Esophagus squamous epithelium (tissue), 5 donors: ENCODE measurements around the gene CFAP77. TPM values are rescaled to one million over a fixed set of nuclear protein-coding genes. Genes with fewer than 3 reads are reported as not detected.

Experiments
- DNase-seq: peaks from one replicate; lab custom pipeline; 2025; lab: John Stamatoyannopoulos, UW
- H3K27ac ChIP-seq, 4 donors: fragments of 200-600 bp; sonication (generic); one replicate each; pipeline ENCODE4 v1.5.1; 2016 to 2019; ENCODE audit warnings: mild to moderate bottlenecking in 1 of 4
- H3K27me3 ChIP-seq, 4 donors: fragments of 200-600 bp; sonication (generic); 1 replicate in 3 of 4; 2 replicates in 1 of 4; pipeline versions ENCODE4 v1.5.1 to v1.6.0; 2017 to 2021; ENCODE audit warnings: antibody characterized with exemption in 1 of 4
- H3K36me3 ChIP-seq, 3 donors: fragments of 200-600 bp; sonication (generic); one replicate each; pipeline ENCODE4 v1.5.1; 2016 to 2019
- H3K4me1 ChIP-seq, 3 donors: fragments of 200-600 bp; sonication (generic); one replicate each; pipeline ENCODE4 v1.5.1; 2017 to 2019
- H3K4me3 ChIP-seq, 4 donors: fragments of 200-600 bp; sonication (generic); 1 replicate in 3 of 4; 2 replicates in 1 of 4; pipeline ENCODE4 v1.5.1; 2016 to 2019; ENCODE audit warnings: mild to moderate bottlenecking in 2 of 4, moderate library complexity in 1 of 4
- H3K9me3 ChIP-seq, 3 donors: fragments of 200-600 bp; sonication (generic); one replicate each; pipeline ENCODE4 v1.5.1; 2016 to 2019
- POLR2A ChIP-seq, 4 donors: fragments of 450-650 bp; IDR thresholded peaks; one replicate each; pipeline ENCODE4 v1.6.1; 2017; ENCODE audit warnings: antibody characterized with exemption in 4 of 4, mild to moderate bottlenecking in 4 of 4, moderate library complexity in 3 of 4
- WGBS, 2 donors: methylation state at CpG; one replicate each; pipeline ENCODE4 v1.1.5; 2018; 5-methylcytosine and 5-hydroxymethylcytosine counted together
- intact Hi-C: fragments of 100-400 bp; cut with DNase I; formaldehyde crosslinking; loops from one replicate; pipeline ENCODE4 v1.15.0; 2022
- total RNA-seq, 4 donors: library from RNA; depleted of rRNA; stranded (reverse); fragments of >200 nt; gene quantifications; one replicate each; pipeline ENCODE4 v1.1.0, GENCODE V29; 2016
- TF ChIP-seq, protein P1 (sequence below), 6 experiments: fragments of 450-650 bp in 4 of 6; fragments of 200-600 bp in 2 of 6; sonication (generic) in 2 of 6; IDR thresholded peaks; one replicate each; pipeline ENCODE4 v1.5.1; 2016 to 2019; ENCODE audit warnings: antibody characterized with exemption in 6 of 6, mild to moderate bottlenecking in 4 of 6, moderate library complexity in 4 of 6
- donor health status: DM: yes; HTN: yes; CAD: no.

Gene CFAP77
- total RNA-seq, 4 donors from 2014 or later: not detected

DNA sequence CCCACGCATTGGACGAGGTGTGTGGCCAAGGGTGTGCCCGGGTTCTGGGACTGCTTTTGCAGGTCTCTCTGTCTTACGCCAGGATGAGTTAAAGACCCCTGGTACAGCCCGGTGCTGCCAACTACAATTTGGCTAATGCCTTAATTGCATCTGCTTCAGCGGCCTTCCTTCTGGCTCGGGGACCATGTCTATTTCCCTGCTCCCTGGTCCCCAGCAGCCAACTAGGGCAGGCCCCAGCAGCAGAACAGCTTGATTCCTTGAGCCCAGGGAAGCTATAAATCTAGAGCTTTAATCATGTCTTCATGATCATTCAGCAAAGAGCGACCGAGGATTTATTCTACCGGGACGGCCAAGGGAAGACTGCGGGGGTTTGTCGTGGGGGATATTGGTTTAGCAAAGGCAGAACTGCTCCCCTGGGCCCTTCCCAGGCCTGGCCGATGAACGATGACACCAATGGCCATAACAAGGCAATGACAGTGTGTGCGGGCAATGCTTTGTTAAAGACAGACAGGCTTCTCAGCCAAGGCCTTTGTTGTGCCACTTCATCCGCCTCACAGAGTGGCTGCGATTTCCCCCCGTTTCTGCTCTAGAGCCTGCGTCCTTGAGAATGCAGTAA is 51.4 kb downstream of the CFAP77 start:
- Histone ChIP-seq H3K36me3 (no peaks in the 10 kb centered on the region), H3K9me3 (no peaks in the 10 kb centered on the region), H3K4me3 (no peak overlapping the region), H3K27me3 (peaks cover 0 to 63% (median 0%) of the 10 kb centered on the region in 4 donors), H3K27ac (no peak overlapping the region), H3K4me1 (no peaks in the 10 kb centered on the region)
- no peak for DNase-seq
- TF ChIP-seq, protein P1, sequence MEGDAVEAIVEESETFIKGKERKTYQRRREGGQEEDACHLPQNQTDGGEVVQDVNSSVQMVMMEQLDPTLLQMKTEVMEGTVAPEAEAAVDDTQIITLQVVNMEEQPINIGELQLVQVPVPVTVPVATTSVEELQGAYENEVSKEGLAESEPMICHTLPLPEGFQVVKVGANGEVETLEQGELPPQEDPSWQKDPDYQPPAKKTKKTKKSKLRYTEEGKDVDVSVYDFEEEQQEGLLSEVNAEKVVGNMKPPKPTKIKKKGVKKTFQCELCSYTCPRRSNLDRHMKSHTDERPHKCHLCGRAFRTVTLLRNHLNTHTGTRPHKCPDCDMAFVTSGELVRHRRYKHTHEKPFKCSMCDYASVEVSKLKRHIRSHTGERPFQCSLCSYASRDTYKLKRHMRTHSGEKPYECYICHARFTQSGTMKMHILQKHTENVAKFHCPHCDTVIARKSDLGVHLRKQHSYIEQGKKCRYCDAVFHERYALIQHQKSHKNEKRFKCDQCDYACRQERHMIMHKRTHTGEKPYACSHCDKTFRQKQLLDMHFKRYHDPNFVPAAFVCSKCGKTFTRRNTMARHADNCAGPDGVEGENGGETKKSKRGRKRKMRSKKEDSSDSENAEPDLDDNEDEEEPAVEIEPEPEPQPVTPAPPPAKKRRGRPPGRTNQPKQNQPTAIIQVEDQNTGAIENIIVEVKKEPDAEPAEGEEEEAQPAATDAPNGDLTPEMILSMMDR (IDR thresholded peaks at IDR 0.05): no peak
- TF ChIP-seq POLR2A (IDR thresholded peaks at IDR 0.05): no peak
- WGBS, 2 donors: 74 to 89% methylated on average over 7 to 17 of the region's 20 CpGs
- intact Hi-C loops: no loop called here

DNA sequence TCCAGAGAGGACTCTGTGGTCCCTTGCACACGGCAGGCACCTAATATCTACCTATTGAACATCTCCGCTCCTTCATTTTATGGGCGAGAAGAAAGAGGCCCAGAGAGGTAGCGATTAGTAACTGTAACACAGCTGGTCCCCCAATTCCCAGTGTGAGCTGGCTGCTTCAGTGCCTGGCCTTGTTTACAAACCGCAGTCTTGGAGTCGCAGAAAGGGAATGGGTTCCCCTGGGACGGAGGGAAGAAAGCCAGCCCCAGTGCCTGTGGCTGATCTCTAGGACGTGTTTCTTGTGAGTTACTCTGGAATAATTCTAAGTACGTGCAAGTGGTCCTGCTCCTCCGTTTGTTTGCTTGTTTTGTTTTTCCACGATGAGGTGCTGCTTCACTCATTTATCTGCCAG is 52.0 kb downstream of the CFAP77 start:
- TF ChIP-seq, protein P1 (IDR thresholded peaks at IDR 0.05): no peak
- no peak for TF ChIP-seq POLR2A (IDR thresholded peaks at IDR 0.05)
- no peaks in the 10 kb centered on the region for H3K36me3 ChIP-seq
- intact Hi-C loops: no loop called here
- WGBS, 2 donors: 76 to 83% methylated on average over 10 to 11 of the region's 11 CpGs
- DNase-seq: no peak
- no peaks in the 10 kb centered on the region for H3K9me3 ChIP-seq
- no peak overlapping the region for H3K27ac ChIP-seq
- no peaks in the 10 kb centered on the region for H3K4me1 ChIP-seq
- peaks cover 0 to 63% (median 0%) of the 10 kb centered on the region in 4 donors for H3K27me3 ChIP-seq
- no peak overlapping the region for H3K4me3 ChIP-seq

DNA sequence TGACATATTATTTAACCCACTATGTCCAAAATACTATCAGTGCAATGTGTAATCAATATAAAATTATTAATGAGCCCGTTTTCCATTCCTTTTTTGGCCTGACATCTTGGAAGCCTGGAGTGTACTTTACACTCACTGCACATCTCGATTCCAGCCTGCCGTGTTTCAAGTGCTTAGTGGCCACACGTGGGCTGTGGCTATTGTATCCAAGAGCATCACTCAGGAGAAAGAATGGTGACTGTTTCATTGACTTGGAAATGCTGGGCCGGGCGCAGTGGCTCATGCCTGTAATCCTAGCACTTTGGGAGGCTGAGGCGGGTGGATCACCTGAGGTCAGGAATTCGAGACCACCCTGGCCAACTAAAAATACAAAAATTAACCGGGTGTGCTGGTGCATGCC is 54.5 kb downstream of the CFAP77 start:
- WGBS, 2 donors: 69 to 74% methylated on average over 9 of the region's 9 CpGs
- H3K36me3 ChIP-seq: no peaks in the 10 kb centered on the region
- no peak for DNase-seq
- H3K27me3 ChIP-seq: peaks cover 0 to 59% (median 0%) of the 10 kb centered on the region in 4 donors
- TF ChIP-seq, protein P1 (IDR thresholded peaks at IDR 0.05): no peak
- TF ChIP-seq POLR2A (IDR thresholded peaks at IDR 0.05): no peak
- H3K9me3 ChIP-seq: no peaks in the 10 kb centered on the region
- intact Hi-C loops: no loop called here
- H3K4me1 ChIP-seq: no peaks in the 10 kb centered on the region
- no peak overlapping the region for H3K27ac ChIP-seq
- no peak overlapping the region for H3K4me3 ChIP-seq

DNA sequence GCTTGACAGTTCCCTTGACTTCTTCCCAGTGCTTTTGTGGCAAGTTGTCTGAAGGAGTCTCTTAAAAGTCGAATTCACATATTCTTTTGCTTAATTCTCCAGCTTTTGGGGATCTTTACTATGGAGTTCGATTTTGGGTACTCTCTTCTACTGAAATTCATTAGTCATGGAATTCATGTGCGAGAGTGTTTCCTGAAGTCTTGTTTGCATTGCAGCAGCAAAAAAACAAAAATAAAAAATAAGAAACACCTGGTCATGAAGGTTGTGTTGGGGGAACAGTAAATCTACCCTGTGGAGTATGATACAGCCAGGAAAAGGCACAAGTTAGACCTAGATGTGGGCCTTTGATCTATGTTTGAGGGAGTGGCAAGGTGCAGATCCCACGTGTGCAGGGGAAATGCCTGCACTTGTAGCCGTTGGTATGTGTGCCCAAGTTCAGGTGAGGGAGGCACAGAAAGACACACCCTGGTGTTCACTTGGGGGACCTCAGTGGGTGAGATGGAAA is 55.2 kb downstream of the CFAP77 start:
- Histone ChIP-seq H3K9me3 (no peaks in the 10 kb centered on the region), H3K27ac (no peak overlapping the region), H3K27me3 (peaks cover 0 to 56% (median 0%) of the 10 kb centered on the region in 4 donors), H3K36me3 (no peaks in the 10 kb centered on the region), H3K4me3 (no peak overlapping the region), H3K4me1 (no peaks in the 10 kb centered on the region)
- intact Hi-C loops: no loop called here
- no peak for TF ChIP-seq POLR2A (IDR thresholded peaks at IDR 0.05)
- TF ChIP-seq, protein P1 (IDR thresholded peaks at IDR 0.05): no peak
- 56 to 65% methylated on average over 5 of the region's 5 CpGs for WGBS, 2 donors
- no peak for DNase-seq

DNA sequence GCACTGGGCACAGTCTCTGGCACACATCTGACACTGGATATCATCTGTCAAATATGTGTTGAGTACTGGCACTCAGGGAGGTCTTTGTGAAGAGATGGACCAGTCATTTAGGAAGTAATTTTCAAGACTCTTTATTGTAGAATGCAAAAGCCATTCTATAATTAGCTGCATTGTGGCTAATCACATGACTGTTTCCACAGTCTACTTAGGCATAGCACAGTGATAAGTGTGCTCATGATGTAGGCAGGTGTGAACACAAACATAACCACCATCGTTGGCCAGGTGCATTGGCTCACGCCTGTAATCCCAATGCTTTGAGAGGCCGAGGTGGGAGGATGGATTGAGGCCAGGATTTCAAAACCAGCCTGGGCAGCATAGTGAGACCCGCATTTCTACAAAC is 62.2 kb downstream of the CFAP77 start:
- TF ChIP-seq, protein P1 (IDR thresholded peaks at IDR 0.05): no peak
- no peak for TF ChIP-seq POLR2A (IDR thresholded peaks at IDR 0.05)
- Histone ChIP-seq H3K27ac (no peak overlapping the region), H3K9me3 (no peaks in the 10 kb centered on the region), H3K36me3 (no peaks in the 10 kb centered on the region), H3K4me1 (no peaks in the 10 kb centered on the region), H3K27me3 (peaks cover 0 to 55% (median 0%) of the 10 kb centered on the region in 4 donors), H3K4me3 (no peak overlapping the region)
- DNase-seq: no peak
- intact Hi-C loops: no loop called here
- WGBS, 2 donors: 33 to 38% methylated on average over 4 of the region's 4 CpGs
